Mesothelial cell of epicardium (in vitro differentiated cells): Measurements from ENCODE around the gene HDAC9. TPM values are rescaled to one million over a fixed set of nuclear protein-coding genes. Genes with fewer than 3 reads are reported as not detected.

ENCODE experiments used
- DNase-seq, 2 experiments: peaks; one replicate each; pipeline ENCODE4 v3.0.0; 2021; ENCODE audit warnings: low spot score in 2 of 2; ENCODE audit not compliant: unreplicated experiment in 2 of 2
- H3K27ac Mint-ChIP-seq: 2 replicates; pipeline ENCODE4 v1.8.0; 2021; ENCODE audit warnings: mixed read lengths
- H3K27me3 Mint-ChIP-seq: 2 replicates; pipeline ENCODE4 v1.8.0; 2021; ENCODE audit warnings: low read depth, mixed read lengths
- H3K36me3 Mint-ChIP-seq: 2 replicates; pipeline ENCODE4 v1.8.0; 2021; ENCODE audit warnings: mixed read lengths
- H3K4me1 Mint-ChIP-seq: 2 replicates; pipeline ENCODE4 v1.8.0; 2021; ENCODE audit warnings: mixed read lengths
- H3K4me3 Mint-ChIP-seq: 2 replicates; pipeline ENCODE4 v1.8.0; 2021; ENCODE audit warnings: mild to moderate bottlenecking, moderate library complexity, mixed read lengths
- H3K9me3 Mint-ChIP-seq: 2 replicates; pipeline ENCODE4 v1.8.0; 2021; ENCODE audit warnings: mixed read lengths
- total RNA-seq: library from RNA; stranded (reverse); gene quantifications from 3 replicates; pipeline ENCODE4 v1.2.1, GENCODE V29; 2021
- TF ChIP-seq, protein P1 (sequence below): fragments of 200-600 bp; sonication (generic); IDR thresholded peaks from one replicate; pipeline ENCODE4 v1.5.0; 2021; ENCODE audit warnings: antibody characterized with exemption; ENCODE audit not compliant: unreplicated experiment

The HDAC9 gene
- total RNA-seq, 1 donor from 2014 or later: 37.4 TPM

DNA sequence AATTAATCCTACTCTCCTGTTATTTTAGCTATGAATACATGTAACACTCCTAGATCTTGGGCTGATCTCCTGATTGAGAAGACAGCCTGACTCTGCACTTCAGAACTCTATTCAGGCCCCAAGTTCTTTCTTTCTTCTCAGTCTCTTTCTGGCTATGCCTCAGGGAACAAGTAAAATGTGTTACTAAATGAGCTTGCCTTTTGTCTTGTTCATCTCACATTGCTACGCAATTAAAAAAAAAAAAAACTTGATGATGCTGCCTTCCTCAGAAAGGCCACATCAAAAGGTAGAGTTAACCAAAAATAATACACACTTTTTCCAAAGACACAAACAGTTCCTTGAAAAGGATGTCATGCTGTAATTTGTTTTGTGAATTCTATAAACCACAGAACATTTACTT lies 363.8 kb downstream of the HDAC9 start:
- TF ChIP-seq, protein P1, sequence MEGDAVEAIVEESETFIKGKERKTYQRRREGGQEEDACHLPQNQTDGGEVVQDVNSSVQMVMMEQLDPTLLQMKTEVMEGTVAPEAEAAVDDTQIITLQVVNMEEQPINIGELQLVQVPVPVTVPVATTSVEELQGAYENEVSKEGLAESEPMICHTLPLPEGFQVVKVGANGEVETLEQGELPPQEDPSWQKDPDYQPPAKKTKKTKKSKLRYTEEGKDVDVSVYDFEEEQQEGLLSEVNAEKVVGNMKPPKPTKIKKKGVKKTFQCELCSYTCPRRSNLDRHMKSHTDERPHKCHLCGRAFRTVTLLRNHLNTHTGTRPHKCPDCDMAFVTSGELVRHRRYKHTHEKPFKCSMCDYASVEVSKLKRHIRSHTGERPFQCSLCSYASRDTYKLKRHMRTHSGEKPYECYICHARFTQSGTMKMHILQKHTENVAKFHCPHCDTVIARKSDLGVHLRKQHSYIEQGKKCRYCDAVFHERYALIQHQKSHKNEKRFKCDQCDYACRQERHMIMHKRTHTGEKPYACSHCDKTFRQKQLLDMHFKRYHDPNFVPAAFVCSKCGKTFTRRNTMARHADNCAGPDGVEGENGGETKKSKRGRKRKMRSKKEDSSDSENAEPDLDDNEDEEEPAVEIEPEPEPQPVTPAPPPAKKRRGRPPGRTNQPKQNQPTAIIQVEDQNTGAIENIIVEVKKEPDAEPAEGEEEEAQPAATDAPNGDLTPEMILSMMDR: no peak
- H3K4me3 Mint-ChIP-seq: no peak overlapping the region
- H3K36me3 Mint-ChIP-seq: no peaks in the 10 kb centered on the region
- no peak overlapping the region for H3K27ac Mint-ChIP-seq
- H3K27me3 Mint-ChIP-seq: no peaks in the 10 kb centered on the region
- peaks cover 8% of the 10 kb centered on the region for H3K4me1 Mint-ChIP-seq
- DNase-seq: no peak
- H3K9me3 Mint-ChIP-seq: peaks cover 4% of the 10 kb centered on the region

DNA sequence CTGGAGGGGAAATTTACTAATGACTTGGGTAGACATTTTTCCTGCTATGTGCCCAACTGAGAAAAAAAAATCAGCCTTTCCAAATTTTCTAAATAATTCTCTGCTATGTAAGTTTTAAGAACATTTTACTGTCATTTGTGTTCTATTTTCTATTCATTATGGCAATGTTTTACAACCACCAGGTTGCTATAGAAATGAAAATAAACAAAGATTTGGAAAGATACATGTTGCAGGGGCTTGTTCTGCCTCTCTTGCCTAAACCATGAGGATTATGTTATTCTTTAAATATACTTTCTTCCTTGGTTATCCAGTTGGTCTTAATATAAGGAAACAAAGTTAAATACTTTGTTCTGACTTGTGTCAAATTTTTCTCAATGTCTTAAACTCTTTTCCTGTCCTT lies 364.7 kb downstream of the HDAC9 start:
- Mint-ChIP-seq H3K4me1 (peaks cover 8% of the 10 kb centered on the region), H3K36me3 (no peaks in the 10 kb centered on the region), H3K27me3 (no peaks in the 10 kb centered on the region), H3K27ac (no peak overlapping the region), H3K9me3 (peaks cover 12% of the 10 kb centered on the region), H3K4me3 (no peak overlapping the region)
- TF ChIP-seq, protein P1: no peak
- DNase-seq: no peak

DNA sequence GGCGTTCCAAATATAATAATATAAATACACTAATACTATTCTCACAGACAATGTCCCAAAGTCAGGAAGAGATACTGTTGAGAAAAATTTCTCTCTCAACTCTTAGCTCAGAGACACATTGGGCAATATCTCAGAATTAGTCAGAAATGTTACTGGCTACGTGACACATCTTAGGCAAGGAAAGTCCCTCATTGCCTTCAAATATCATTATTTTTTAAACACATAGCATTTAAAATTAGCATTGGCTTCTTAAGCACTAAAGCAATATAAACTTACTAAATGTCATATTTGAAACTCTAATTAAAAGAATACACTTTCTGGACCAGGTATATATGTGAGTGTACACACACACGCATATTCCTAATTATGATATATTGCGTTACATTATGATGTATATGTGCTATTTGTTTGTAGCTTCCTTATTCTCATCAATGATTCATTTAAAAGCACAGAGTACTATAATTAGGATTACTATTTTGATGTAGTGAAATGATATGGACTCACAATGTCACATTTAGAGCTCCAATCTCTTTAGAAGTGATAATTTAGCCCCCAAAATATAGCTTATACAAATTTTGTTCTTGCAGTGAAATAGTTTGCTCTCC lies 366.1 kb downstream of the HDAC9 start:
- H3K4me1 Mint-ChIP-seq: peaks cover 5% of the 10 kb centered on the region
- H3K4me3 Mint-ChIP-seq: no peak overlapping the region
- TF ChIP-seq, protein P1: no peak
- H3K27me3 Mint-ChIP-seq: no peaks in the 10 kb centered on the region
- DNase-seq: no peak
- no peak overlapping the region for H3K27ac Mint-ChIP-seq
- H3K36me3 Mint-ChIP-seq: no peaks in the 10 kb centered on the region
- H3K9me3 Mint-ChIP-seq: peaks cover 13% of the 10 kb centered on the region

DNA sequence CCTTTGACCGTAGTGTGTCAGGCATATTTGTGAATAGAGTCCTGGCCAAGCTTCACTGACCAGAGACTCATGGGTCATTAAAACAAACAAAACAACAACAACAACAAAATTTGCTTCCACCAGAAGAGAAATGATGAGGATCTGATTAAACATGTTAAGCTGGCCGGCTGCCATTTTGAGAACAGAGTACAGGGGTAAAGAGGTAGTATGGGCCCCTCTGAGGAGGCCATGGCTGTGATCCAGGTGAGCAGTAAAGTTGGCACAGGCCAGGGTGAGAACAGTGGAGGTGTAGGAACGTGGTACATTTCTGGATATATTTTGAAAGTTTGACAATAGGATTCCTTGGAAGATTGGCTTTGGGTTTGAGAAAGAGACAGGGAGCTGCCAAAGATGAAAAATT lies 369.4 kb downstream of the HDAC9 start:
- no peaks in the 10 kb centered on the region for H3K36me3 Mint-ChIP-seq
- no peaks in the 10 kb centered on the region for H3K27me3 Mint-ChIP-seq

DNA sequence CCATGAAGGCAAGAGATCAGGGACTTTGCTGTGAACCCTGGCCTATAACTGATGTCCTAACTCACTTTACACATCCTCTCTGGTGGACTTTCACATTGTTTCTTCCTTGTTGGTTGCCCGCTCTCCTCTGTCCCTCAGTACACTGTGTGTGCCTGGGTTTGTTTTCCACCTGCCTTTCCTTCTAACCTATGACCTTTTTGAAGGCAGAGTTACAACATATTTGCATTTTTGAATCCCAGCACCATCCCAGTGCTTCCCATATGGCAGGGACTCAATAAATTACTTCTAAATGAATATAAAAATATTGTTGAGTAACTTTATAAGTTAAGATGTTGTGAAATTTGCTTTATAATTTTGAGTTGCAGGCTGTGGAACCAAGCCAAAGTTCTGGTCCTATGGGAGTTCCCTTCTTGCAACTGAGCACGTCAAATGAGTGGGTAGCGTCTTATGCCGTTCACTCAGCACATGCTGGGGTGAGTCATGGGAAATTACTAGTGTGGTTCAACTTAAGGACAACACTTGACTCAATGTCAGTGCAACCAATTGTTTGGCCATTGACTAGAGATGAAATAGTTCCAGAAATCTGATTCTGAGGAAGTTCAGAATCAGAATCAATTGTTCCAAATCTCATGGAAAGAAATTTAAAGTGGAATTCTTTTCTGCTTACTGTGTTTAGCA lies 370.9 kb downstream of the HDAC9 start:
- H3K27me3 Mint-ChIP-seq: no peaks in the 10 kb centered on the region
- H3K36me3 Mint-ChIP-seq: no peaks in the 10 kb centered on the region
- H3K27ac Mint-ChIP-seq: no peak overlapping the region
- no peaks in the 10 kb centered on the region for H3K4me1 Mint-ChIP-seq
- TF ChIP-seq, protein P1: no peak
- peaks cover 21% of the 10 kb centered on the region for H3K9me3 Mint-ChIP-seq
- no peak overlapping the region for H3K4me3 Mint-ChIP-seq
- DNase-seq: no peak

More for the DNA sequence above, 369.4 kb downstream of the HDAC9 start:
- TF ChIP-seq, protein P1: no peak
- DNase-seq: no peak
- H3K4me1 Mint-ChIP-seq: no peaks in the 10 kb centered on the region
- peaks cover 18% of the 10 kb centered on the region for H3K9me3 Mint-ChIP-seq
- no peak overlapping the region for H3K27ac Mint-ChIP-seq
- no peak overlapping the region for H3K4me3 Mint-ChIP-seq
